Motor neuron (in vitro differentiated cells): ENCODE results near the gene KRTAP2-4. TPM values are rescaled to one million over a fixed set of nuclear protein-coding genes. Genes with fewer than 3 reads are reported as not detected.
"Not testable (repeated sequence)": the region's sequence is repeated elsewhere in the genome, so short reads cannot be mapped to it uniquely, and the experiment has no call there.

Experiments
- ATAC-seq, 8 experiments: fragments of 200-7000 bp; cut with Tn5 transposase; replicated peaks in 6 of 8; 2 replicates each; pipeline ENCODE4 v1.8.0; 2021; ENCODE audit warnings: mild to moderate bottlenecking in 8 of 8, moderate library complexity in 8 of 8
- H3K27ac ChIP-seq, 2 donors: fragments of 250-450 bp; sonication (Bioruptor Pico); 2 replicates each; pipeline ENCODE4 v1.9.0; 2021; ENCODE audit warnings: antibody characterized with exemption in 2 of 2, mild to moderate bottlenecking in 2 of 2, moderate library complexity in 1 of 2
- H3K4me1 ChIP-seq, 2 donors: fragments of 250-450 bp; sonication (Bioruptor Pico); replicated peaks in 1 of 2; 2 replicates each; pipeline ENCODE4 v1.6.1; 2021; ENCODE audit warnings: antibody characterized with exemption in 2 of 2, mild to moderate bottlenecking in 2 of 2, moderate library complexity in 1 of 2
- H3K4me3 ChIP-seq, 5 donors: fragments of 250-450 bp; sonication (Bioruptor Pico); 2 replicates each; pipeline ENCODE4 v1.9.0; 2021; ENCODE audit warnings: antibody characterized with exemption in 5 of 5, mild to moderate bottlenecking in 5 of 5, moderate library complexity in 4 of 5
- WGBS, 10 experiments: fragments of 450-650 bp; shearing (Covaris generic); methylation state at CpG; one replicate each; pipeline ENCODE4 v1.0.0; 2022; 5-methylcytosine and 5-hydroxymethylcytosine counted together
- in situ Hi-C, 9 experiments: fragments of 400-800 bp; cut with MboI; loops; one replicate each; pipeline ENCODE4 v1.15.0; 2021; ENCODE audit warnings: low sequenced_read_pairs in 9 of 9, low pct_unique_long_range_greater_than_20kb in 2 of 9; ENCODE audit not compliant: unreplicated experiment in 9 of 9
- total RNA-seq, 8 experiments: library from RNA; unstranded; fragments of 300-600 nt; gene quantifications; 2 replicates each; pipeline versions ENCODE4 v1.2.3 to v1.2.4, GENCODE V29; 2022

Gene KRTAP2-4
- not detected for total RNA-seq

- in situ Hi-C loops = no loop called here
- Histone ChIP-seq H3K4me3 (no peak within 1 kb of the TSS), H3K4me1 (no peaks in the 10 kb centered on the region), H3K27ac (no peak within 1 kb of the TSS)
- WGBS, 10 experiments = 51 to 100% (median 91%) methylated on average over 1 to 5 of the region's 6 CpGs
- peak in 6 of 8 experiments; percentile 16 to 90 (median 56) for ATAC-seq
Measured at GRCh38 chr17:41065829-41066624, at the start of gene KRTAP2-4. Gene KRTAP2-4, minus strand, starts transcription at chr17:41065879. Its CDS starts 34 bp downstream, at chr17:41065845.

- Histone ChIP-seq H3K27ac (no peak overlapping the region), H3K4me1 (no peaks in the 10 kb centered on the region), H3K4me3 (no peak overlapping the region)
- WGBS, 10 experiments = 36 to 86% (median 71%) methylated on average over 1 to 2 of the region's 2 CpGs; no CpG with 5 or more reads in 1 of the 10 experiments
- no peak for ATAC-seq
- in situ Hi-C loops = no loop called here
Measured at GRCh38 chr17:41111151-41111885, 45.6 kb upstream of the KRTAP2-4 start.

GRCh38 chr17:41108728-41109386 is 43.2 kb upstream of the KRTAP2-4 start:
- H3K4me3 ChIP-seq, H3K4me1 ChIP-seq, in situ Hi-C loops, ATAC-seq, H3K27ac ChIP-seq: not testable (repeated sequence)
- WGBS, 10 experiments = no CpG with 5 or more reads among the region's 1 CpG

- 33 to 100% (median 58%) methylated on average over 1 of the region's 1 CpG; no CpG with 5 or more reads in 6 of the 10 experiments for WGBS, 10 experiments
- H3K4me1 ChIP-seq = no peaks in the 10 kb centered on the region
- no peak for ATAC-seq
- in situ Hi-C loops = no loop called here
- H3K4me3 ChIP-seq = no peak overlapping the region
- no peak overlapping the region for H3K27ac ChIP-seq
Measured at GRCh38 chr17:41107941-41108450, 42.3 kb upstream of the KRTAP2-4 start.

- ATAC-seq, H3K27ac ChIP-seq, H3K4me3 ChIP-seq, H3K4me1 ChIP-seq, in situ Hi-C loops: not testable (repeated sequence)
- WGBS, 10 experiments = no CpG with 5 or more reads among the region's 10 CpGs
Measured at GRCh38 chr17:41105347-41105746, 39.7 kb upstream of the KRTAP2-4 start, which contains the start of gene KRTAP4-9. Gene KRTAP4-9, plus strand, starts transcription at chr17:41105389. Its CDS starts 0 bp downstream, at chr17:41105389.

GRCh38 chr17:41104386-41105038 is 38.8 kb upstream of the KRTAP2-4 start:
- peak in 2 of 8 experiments; percentile 49 to 53 for ATAC-seq
- H3K4me3 ChIP-seq, H3K27ac ChIP-seq, H3K4me1 ChIP-seq, in situ Hi-C loops: not testable (repeated sequence)
- 80 to 100% methylated on average over 1 of the region's 2 CpGs; no CpG with 5 or more reads in 8 of the 10 experiments for WGBS, 10 experiments

GRCh38 chr17:41103896-41104295 is 38.2 kb upstream of the KRTAP2-4 start:
- Histone ChIP-seq H3K4me1 (no peaks in the 10 kb centered on the region), H3K27ac (no peak overlapping the region), H3K4me3 (no peak overlapping the region)
- in situ Hi-C loops = no loop called here
- 83 to 100% (median 92%) methylated on average over 1 of the region's 1 CpG; no CpG with 5 or more reads in 1 of the 10 experiments for WGBS, 10 experiments
- ATAC-seq = no peak

- Histone ChIP-seq H3K4me1 (no peaks in the 10 kb centered on the region), H3K27ac (no peak within 1 kb of the TSS), H3K4me3 (no peak within 1 kb of the TSS)
- in situ Hi-C loops = no loop called here
- no peak for ATAC-seq
- WGBS, 10 experiments = no CpG with 5 or more reads among the region's 10 CpGs
Measured at GRCh38 chr17:41101586-41102259, 36.0 kb upstream of the KRTAP2-4 start, which contains the start of gene KRTAP4-16. Gene KRTAP4-16, minus strand, starts transcription at chr17:41102209. Its CDS starts 0 bp downstream, at chr17:41102209.

GRCh38 chr17:41099682-41100480 is 34.2 kb upstream of the KRTAP2-4 start:
- H3K4me3 ChIP-seq, H3K4me1 ChIP-seq, in situ Hi-C loops, H3K27ac ChIP-seq: not testable (repeated sequence)
- 48 to 100% (median 77%) methylated on average over 1 to 7 of the region's 7 CpGs for WGBS, 10 experiments
- peak in 3 of 8 experiments; percentile 32 to 85 (median 78) for ATAC-seq

- WGBS, 10 experiments = 47 to 86% (median 78%) methylated on average over 2 to 6 of the region's 6 CpGs
- H3K27ac ChIP-seq = no peak overlapping the region
- H3K4me1 ChIP-seq = no peaks in the 10 kb centered on the region
- H3K4me3 ChIP-seq = no peak overlapping the region
- in situ Hi-C loops = no loop called here
- ATAC-seq = no peak
Measured at GRCh38 chr17:41098481-41098880, 32.8 kb upstream of the KRTAP2-4 start.

GRCh38 chr17:41098042-41098441 is 32.4 kb upstream of the KRTAP2-4 start, which contains the start of gene KRTAP4-8:
Gene KRTAP4-8, minus strand, starts transcription at chr17:41098142. Its CDS starts 58 bp downstream, at chr17:41098084.
- in situ Hi-C loops = no loop called here

More at GRCh38 chr17:41098042-41098441, 32.4 kb upstream of the KRTAP2-4 start, which contains the start of gene KRTAP4-8:
- no peak for ATAC-seq
- Histone ChIP-seq H3K4me1 (no peaks in the 10 kb centered on the region), H3K4me3 (no peak within 1 kb of the TSS), H3K27ac (no peak within 1 kb of the TSS)
- 37 to 78% (median 57%) methylated on average over 1 to 4 of the region's 4 CpGs; no CpG with 5 or more reads in 4 of the 10 experiments for WGBS, 10 experiments
